Ramos (cell line): ENCODE measurements around the gene SDK2.

ENCODE experiments used
- in situ Hi-C: fragments of 300-500 bp; cut with MboI; formaldehyde crosslinking; loops from one replicate; pipeline ENCODE4 v1.14.3; 2022; ENCODE audit warnings: low sequenced_read_pairs; ENCODE audit not compliant: unreplicated experiment

SDK2 gene

DNA sequence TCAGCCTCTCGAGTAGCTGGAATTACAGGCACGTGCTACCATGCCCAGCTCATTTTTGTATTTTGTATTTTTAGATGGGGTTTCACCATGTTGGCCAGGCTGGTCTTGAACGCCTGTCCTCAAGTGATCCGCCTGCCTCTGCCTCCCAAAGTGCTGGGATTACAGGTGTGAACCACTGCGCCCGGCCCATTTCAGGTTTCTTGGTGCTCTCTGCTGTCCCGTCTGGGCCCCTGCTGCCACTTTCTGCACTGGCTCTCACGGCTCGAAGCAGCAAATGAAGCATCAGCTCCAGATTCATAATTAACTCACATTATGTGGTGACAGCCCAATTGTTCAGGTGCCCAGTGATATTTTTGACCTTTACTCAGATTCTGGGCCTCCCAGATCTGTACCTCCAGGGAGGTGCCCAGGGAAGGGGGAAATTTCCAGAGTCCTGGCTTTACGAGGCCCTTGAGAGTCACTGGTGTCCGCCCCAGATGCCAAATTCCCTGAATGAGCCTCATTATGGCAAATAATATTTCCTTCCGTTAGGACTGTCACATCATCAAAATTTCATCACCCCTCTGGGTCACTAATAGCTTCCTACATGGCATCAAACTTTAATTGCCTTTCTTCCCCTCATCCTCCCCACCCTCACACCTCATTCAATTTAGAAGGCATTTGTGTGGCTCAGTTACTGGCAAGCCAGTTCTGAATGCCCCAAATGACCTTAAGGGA lies 9.0 kb downstream of the SDK2 start:
- in situ Hi-C loops, result no loop called here

DNA sequence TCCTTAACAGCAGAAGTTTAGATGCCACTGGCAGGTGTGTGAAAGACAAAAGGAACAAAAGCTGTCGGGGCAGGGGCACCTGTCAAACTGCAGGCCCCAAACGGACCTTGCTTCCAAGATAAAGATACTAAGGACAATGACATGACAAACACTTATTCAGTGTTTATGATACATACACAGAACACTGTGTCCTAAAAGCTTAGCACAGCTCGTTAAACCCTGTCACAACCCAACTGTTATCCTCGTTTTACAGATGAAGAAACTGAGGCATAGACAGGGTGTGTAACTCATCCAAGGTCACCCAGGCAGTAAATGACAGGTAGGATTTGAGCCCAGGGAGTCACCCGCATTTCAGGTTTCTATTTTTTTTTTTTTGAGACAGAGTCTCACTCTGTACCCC lies 9.6 kb downstream of the SDK2 start:
- in situ Hi-C loops, result no loop called here

DNA sequence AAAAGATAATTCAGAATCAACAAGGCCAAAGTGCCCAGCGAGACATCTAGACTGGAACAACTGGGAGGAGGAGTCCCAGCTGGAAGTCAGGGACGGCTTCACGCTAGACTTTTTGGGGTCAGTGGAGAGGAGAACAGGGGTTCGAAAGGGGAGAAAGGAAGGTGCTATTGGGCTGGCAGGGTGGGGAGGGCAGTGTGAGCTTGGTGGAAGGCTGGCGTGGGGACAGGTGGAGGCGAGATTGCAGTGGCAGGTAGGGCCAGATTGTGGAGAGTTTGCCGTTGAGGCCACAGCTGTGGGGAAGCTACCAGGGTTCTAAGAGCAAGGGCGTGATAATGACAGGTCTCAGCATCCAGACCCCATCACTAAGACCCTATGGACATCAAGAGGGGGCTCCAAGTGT lies 10.5 kb downstream of the SDK2 start:
- in situ Hi-C loops, result no loop called here

DNA sequence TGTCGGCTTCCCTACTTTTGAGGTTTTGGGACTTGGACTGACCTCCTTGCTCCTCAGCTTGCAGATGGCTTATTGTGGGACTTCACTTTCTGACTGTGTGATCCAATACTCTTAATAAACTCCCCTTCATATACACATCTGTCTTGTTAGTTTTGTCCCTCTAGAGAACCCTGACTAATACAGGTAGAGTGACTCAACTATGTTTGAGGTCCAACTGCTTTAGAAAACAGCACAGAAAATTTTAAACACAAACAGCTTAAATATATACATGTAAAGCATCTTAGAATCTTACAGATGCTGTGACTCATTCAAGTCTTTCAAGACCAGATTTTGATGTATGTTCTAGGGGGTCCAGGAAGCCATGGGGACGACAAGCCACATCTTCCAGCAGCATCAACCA lies 11.7 kb downstream of the SDK2 start:
- in situ Hi-C loops, result no loop called here

DNA sequence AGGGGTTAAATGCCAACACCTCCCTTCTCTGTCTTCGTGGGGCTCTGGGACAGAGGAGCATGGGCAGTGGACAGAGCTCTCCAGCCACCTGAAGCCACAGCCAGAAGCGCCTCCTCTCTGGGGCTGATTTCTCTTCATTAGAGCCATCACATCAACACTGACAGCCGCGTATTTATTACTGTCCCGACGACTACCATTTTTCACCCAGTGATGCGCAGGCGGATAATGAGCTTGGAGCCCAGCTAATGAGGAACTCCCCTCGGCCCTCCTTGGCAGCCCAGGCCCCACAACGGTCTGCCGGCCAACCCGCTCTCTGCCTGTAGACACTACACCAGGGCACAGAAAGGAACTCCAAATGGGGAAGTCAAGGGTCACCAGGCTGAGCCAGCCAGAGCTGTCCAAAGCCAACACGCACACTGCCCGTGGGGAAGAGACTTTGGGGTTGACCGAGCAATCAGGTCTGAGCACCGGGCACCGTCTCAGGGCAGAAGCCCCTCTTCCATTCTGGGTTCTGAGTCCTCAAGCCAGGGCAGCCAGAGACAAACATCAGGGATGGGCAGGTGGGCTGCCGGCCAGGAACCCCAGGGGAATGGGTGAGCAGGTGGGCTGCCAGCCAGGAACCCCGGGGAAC lies 13.2 kb downstream of the SDK2 start:
- in situ Hi-C loops, result no loop called here

DNA sequence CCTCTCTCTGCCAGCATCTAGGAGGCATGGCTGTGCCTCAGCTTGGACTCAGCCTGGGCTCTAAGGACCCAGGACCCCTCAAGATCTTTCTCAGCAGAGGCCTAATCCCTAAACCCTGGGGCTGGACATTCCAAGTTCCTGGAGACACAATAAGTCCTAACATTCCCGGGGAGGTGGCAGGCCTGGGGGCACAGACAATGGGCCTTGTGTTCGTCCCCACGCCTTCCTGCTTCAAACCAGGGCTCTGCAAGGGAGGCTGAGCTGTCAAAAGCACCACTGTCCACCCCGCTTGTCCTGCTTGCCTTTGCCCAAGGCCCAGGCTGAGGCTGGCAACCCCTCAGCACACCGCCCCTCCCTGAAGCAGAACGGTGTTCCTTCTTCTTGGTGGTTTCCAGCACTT lies 13.7 kb downstream of the SDK2 start:
- in situ Hi-C loops, result no loop called here

DNA sequence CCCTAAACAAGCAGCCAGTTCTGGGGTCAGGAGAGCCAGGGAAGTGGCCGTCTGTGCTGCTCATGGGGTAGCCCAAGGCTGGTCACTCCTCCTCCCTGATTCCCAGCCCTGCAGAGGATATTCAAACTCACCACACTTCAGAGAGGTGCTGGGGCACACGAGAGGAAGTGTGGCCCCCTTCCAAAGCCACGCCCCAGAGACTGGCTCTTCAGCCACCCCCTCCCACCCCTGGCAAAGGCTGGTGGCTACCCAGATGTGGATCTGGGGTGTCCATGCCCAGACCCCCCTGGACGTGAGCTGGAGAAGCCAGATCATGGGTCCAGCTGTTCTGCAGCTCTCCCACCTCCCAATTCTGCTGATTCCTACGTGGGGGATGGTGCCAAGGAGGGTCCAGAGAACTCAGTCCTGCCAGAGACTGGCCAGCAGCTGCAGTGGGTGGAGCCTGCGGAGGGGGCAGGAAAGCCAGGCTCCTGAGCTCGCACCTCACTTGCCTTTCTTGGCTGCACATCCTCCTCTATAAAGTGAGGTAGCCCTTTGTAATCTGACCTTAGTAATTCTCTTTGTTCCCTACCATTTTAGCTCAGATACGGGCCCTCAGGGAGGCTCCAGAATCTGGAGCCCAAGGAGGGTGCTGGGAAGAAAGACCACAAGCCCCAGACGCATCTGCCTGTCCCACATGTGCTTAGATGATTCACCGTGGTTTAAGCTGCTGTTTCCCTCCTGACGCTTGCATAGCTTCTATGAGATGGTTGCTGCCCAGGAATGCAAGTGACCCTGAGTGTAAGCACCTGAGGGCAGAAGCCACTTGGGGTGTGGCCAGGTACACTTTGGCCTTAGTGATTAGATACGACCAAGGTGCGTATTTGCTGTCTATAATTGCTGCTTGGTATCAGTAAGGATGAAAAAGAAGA lies 15.3 kb downstream of the SDK2 start:
- in situ Hi-C loops, result no loop called here

DNA sequence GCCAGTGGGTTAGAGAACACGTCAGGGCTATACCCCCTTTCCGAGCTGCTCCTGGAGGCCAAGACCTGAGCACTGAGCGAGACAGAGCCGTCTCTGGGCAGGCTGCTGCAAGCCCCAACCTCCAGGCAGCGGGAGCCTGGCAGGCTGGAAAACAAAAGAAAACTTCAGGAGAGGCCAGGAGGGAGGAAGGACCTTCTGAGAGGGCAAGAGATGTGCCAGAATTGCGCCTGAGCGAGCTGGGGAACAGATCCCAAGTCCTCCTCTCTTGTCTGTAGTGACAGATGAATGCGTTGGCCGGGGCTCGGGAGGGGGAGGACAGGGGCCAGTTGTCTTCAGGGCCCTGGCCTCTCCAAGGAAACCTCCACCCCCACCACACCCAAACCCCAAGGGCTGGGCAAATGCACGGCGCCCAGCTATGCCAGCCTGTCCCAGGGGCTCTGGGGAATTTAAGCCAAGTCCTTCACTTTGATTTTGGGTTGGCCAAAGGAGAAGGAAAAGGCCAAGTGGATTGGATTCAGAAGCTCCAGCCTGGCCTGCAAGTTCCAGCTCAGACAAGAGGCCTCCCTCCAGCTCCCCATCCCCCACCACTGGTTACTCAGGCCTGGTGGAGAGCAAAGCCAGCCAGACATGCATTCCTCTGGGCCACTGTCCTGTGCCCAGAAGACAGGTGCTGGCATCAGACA lies 18.1 kb downstream of the SDK2 start:
- in situ Hi-C loops, result no loop called here

DNA sequence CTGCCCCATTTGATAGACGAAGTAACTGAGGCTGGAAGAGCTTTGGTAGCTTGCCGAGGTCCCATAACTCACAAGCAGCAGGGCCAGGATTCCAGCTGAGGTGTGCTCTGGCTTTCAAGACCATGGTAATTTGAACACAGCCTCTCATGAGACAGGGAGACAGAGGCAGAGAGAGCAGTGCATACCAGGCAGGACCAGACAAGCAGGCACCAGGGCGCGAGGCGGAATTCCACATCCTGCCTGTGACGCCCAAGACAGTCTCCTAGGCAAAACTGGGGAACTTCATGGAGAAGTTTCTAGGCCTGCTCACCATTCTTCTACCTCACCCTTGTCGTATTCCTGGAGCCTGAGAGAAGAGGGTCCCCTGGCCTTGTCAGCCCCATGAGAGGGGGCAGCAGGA lies 19.2 kb downstream of the SDK2 start:
- in situ Hi-C loops, result no loop called here

DNA sequence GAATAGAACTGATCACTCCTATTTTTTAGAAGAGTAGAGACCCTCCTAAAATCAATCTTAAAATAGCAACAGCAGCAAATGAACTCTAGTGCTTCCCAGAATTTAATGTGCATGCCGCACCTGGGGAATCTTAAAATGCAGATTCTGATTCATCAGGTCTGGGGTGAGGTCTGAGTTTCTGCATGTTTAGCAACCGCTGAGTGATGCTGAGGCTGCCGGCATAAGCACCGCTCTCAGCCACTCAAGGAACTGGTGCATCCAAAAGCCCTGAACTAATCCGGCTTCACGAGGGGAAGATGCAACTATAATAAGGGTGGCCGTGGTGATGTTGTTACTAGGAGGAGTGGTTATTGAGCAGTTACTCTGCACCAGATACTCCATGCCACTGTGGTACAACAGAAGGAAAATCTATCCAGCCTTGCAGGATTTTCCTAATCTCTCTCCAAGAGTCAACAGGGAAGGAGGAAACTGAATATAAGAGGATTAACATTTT lies 19.7 kb downstream of the SDK2 start:
- in situ Hi-C loops, result no loop called here

DNA sequence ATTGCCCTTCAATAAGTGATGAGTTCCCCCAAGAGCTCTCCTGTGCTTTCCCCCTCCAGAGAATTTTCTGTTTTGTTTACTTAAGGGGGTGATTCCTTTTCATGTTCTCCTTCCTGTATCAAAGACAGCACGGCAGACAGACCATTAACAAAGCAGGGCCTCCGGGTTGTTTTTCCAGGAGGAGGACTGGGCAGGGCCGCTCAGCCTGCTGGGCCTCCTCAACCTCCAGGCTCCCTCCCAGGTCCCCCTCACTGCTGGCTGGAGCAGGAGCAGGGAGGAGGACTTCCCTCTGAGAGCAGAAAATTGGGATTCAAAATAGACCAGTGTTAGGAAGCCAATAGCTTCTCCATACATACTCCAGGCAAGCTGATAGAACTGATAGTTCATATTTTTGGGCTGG lies 20.4 kb downstream of the SDK2 start:
- in situ Hi-C loops, result no loop called here

DNA sequence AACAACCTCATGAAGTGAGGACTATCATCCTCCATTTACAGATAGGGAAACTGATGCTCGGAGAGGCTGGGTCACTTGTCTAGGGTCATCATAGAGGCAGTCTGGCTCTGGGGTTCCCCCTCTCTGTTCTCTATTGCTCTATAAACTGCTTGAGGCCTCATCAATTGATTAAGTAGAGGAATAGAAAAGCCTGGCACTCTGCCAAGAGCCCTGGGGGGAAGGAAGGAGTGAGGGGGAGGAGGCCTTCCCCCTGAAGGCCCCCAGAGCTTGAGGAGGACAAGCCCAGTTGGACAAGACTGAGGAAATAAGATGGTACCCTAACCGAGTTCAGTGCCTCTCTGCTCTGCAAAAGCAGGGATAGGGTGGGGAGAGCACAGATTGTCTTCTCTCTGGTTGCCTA lies 21.0 kb downstream of the SDK2 start:
- in situ Hi-C loops, result no loop called here

DNA sequence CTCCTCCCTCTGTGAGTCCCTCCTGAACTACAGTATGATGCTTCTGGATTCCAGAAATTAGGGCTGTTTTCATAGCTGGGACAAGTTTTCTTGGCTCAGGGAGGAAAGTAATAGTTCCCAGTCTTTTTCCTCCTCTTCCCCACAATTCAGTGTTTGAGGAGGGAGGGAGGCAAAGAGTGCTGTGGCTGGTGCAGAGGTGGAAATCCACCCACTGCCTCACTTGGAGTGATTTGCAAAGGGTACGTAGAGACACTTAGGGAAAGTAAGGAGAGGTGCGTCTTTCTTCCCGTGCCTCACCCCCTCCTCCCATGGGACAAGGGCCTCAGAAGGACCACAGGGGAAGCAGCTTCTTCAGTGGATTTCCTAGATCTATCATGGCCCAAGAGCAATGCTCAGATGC lies 21.9 kb downstream of the SDK2 start:
- in situ Hi-C loops, result no loop called here

DNA sequence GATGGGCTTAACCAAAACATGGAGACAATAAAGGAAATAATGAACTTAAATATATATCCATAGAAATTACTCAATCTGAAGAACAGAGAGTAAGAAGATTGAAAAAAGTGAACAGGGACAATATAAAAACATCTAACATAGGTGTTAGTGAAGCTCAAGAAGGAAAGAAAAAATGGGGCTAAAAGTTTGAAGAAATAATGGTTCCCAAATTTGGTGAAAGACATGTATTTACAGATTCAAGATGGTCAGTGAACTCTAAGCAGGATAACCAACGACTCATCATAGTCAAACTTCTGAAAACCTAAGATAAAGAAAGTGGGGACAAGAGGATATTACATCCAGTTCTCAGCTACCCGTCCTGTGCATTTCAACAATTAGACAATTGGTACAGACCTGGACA lies 22.6 kb downstream of the SDK2 start:
- in situ Hi-C loops, result no loop called here

DNA sequence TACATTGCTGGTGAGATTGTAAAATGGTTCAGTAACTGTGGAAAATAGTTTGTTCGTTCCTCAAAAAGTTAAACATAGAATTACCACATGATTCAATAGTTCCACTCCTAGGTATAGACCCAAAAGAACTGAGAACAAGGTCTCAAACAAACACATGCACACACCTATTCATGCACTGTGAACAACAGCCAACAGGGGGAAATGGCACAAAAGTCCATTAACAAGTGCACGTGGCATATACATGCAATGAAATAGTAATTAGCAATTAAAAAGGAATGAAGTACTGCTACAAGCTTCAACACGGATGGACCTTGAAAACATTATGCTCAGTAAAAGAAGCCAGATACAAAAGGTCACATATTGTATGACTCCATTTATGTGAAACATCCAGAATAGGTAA lies 23.8 kb downstream of the SDK2 start:
- in situ Hi-C loops, result no loop called here

DNA sequence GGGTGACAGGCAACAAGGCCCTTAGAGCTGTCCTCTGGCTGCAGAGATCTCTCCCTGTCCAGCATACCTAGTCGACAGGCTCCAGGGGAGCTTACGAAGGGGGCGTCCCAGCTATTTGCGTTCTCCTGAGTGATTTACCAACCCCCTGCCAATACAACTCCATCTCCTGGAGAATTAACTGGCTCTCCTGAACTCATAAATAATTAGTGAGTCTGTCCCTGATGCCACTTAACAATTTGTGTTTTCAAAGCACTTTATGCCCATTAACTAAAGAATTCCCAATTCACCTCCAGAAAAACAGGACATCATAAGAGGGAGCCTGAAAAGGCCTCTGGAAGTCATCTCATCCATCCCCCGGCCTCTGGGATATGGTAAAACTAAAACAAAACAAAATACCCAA lies 26.7 kb downstream of the SDK2 start:
- in situ Hi-C loops, result no loop called here

DNA sequence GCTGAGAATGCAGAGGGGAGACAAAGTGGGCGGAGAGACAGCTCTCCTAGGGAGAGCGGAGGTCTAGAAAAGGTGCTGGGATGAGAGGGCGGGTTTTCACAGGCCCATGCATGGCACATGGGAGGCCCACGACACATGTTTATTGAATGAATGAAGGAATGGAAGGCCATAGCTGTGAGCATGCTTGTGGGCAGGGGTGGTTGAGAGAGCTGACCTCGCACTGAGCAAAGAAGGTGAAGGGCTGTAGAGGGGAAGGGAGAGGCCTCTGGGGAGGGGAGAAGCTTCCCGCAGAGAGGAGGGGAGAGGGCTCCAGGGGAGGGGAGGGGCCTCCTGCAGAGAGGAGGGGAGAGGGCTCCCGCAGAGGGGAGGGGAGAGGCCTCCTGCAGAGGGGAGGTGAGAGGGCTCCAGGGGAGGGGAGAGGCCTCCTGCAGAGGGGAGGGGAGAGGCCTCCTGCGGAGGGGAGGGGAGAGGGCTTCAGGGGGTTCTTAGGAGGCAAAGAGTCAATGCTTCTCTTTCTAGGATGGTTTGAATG lies 27.3 kb downstream of the SDK2 start:
- in situ Hi-C loops, result no loop called here

DNA sequence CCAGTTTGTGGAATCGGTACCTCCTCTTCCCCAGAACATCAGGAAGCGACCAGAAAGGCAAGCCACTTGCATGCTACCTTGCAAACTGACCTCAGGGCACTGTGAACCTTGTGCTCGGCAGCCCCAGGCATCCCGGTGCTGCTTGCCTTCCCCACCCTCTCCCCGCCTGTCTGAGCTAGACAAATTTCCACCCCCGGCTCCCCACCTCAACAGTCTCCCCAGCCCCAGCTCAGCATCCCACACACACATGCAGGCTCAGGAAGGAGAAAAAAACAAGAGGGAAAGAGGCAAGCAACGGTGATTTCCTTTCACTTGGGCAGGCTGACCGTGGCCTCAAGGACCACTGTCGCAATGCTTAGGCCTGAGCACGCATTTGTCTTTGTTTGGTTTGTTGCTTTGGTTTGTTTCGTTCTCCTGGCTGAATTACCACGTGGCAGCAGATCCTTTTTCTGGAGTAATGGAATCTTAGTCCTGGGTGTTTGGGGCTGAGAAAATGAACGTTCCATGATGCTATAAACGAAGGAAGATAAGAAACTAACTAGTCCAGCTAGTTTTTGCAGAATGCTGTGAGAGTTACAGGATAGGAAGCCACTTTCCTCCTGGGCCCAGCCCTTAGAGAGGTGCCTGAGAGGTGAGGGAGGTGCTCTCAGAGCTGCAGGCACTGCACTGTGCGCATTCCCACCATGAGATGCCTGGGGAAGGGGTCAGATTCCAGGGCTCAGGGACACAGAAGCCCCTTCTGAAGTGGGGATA lies 27.9 kb downstream of the SDK2 start:
- in situ Hi-C loops, result no loop called here

DNA sequence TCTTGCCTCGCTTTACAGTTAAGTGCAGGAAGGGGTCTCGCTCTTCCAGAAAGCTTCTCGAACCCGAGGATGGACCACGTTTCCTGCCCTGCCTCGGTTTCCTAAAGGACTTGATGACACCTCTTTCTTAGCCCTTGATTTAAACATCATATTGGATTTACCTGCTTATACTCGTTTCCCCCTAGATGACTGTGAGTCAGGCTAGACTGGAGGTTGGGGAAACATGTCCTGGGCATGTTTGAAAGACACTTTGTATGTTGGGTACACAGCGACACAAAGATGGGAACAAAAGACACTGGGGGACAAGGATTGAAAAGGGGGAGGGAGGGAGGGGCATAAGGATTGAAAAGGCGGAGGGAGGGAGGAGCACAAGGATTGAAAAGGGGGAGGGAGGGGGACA lies 30.0 kb downstream of the SDK2 start:
- in situ Hi-C loops, result no loop called here
